A549 (cell line): ENCODE measurements around the gene PEX26. TPM values are rescaled to one million over a fixed set of nuclear protein-coding genes. Genes with fewer than 3 reads are reported as not detected.

Experiments used
- ATAC-seq, 2 experiments: fragments of 200-7000 bp in 1 of 2; fragments of >200 bp in 1 of 2; cut with Nextera tagmentation in 1 of 2; cut with Tn5 transposase in 1 of 2; 3 replicates each; pipeline versions ENCODE4 v1.8.0 to v1.9.1; 2018 to 2020; ENCODE audit warnings: mild to moderate bottlenecking in 1 of 2, moderate library complexity in 1 of 2
- CTCF ChIA-PET: fragments of 300-600 bp; sonication (Branson Sonifier 250); formaldehyde crosslinking; extraction: SDS; loops from one replicate; lab custom pipeline; 2021; ENCODE audit warnings: antibody characterized with exemption, inconsistent platforms; lab: Yijun Ruan, JAX
- POLR2A ChIA-PET: fragments of 350-600 bp; formaldehyde crosslinking; extraction: SDS; loops from one replicate; lab custom pipeline; 2021; ENCODE audit warnings: antibody characterized with exemption, inconsistent platforms; lab: Yijun Ruan, JAX
- DNase-seq, 2 experiments: peaks; one replicate each; pipeline versions ENCODE4 v3.0.0 to v3.0.0-alpha.2; 2011 to 2016; ENCODE audit warnings: low read depth in 1 of 2, low spot score in 1 of 2
- FAIRE-seq: peaks from 2 replicates; lab custom pipeline; 2011; peaks lifted over from hg19 to GRCh38; lab: Jason Lieb, UNC
- H3K27ac ChIP-seq, 2 experiments: fragments of >200 bp; sonication (Bioruptor Twin); formaldehyde crosslinking; 3 replicates each; pipeline ENCODE4 v1.5.1; 2016 to 2017
- H3K4me1 ChIP-seq: fragments of >200 bp; sonication (Bioruptor Twin); formaldehyde crosslinking; 3 replicates; pipeline ENCODE4 v1.6.1; 2016
- H3K4me2 ChIP-seq: fragments of >200 bp; sonication (Bioruptor Twin); formaldehyde crosslinking; 3 replicates; pipeline ENCODE4 v1.6.1; 2016
- H3K4me3 ChIP-seq: fragments of >200 bp; sonication (Bioruptor Twin); formaldehyde crosslinking; 3 replicates; pipeline ENCODE4 v1.5.1; 2016
- H3K9me3 ChIP-seq: fragments of >200 bp; sonication (Bioruptor Twin); formaldehyde crosslinking; 3 replicates; pipeline ENCODE4 v1.6.1; 2016
- BHLHE40 ChIP-seq: IDR thresholded peaks from 2 replicates; pipeline ENCODE4 v1.6.1; 2012; ENCODE audit warnings: low read depth, low read length, inconsistent platforms
- CBX2 ChIP-seq: fragments of 200-600 bp; sonication (generic); IDR thresholded peaks from 2 replicates; pipeline ENCODE4 v1.6.1; 2016; ENCODE audit warnings: low read depth, mild to moderate bottlenecking, borderline replicate concordance
- CBX8 ChIP-seq: fragments of 200-600 bp; sonication (generic); IDR thresholded peaks from 2 replicates; pipeline ENCODE4 v1.6.1; 2016
- CEBPB ChIP-seq, 2 experiments: fragments of >200 bp in 1 of 2; sonication (Bioruptor Twin) in 1 of 2; formaldehyde crosslinking in 1 of 2; IDR thresholded peaks; 2 replicates each; pipeline ENCODE4 v1.6.1; 2012 to 2016
- CHD2 ChIP-seq: fragments of 150-350 bp; IDR thresholded peaks from 2 replicates; pipeline ENCODE4 v1.6.1; 2014; ENCODE audit warnings: low read length; ENCODE audit not compliant: partially characterized antibody
- FOSL2 ChIP-seq, 2 experiments: fragments of 450-650 bp in 1 of 2; fragments of >200 bp in 1 of 2; sonication (Bioruptor Twin) in 1 of 2; formaldehyde crosslinking; IDR thresholded peaks; 2 replicates each; pipeline versions ENCODE4 v1.5.0 to v1.6.1; 2016 to 2020; ENCODE audit warnings: mild to moderate bottlenecking in 1 of 2, moderate library complexity in 1 of 2
- FOXS1 ChIP-seq: fragments of 250-450 bp; sonication (Bioruptor Pico); IDR thresholded peaks from 2 replicates; pipeline ENCODE4 v1.5.0; 2020; ENCODE audit warnings: mild to moderate bottlenecking, moderate library complexity
- HDAC2 ChIP-seq: fragments of 200-600 bp; sonication (generic); IDR thresholded peaks from 2 replicates; pipeline ENCODE4 v1.6.1; 2016
- HEYL ChIP-seq: fragments of 250-450 bp; sonication (Bioruptor Pico); IDR thresholded peaks from 2 replicates; pipeline ENCODE4 v1.8.0; 2021; ENCODE audit warnings: mild to moderate bottlenecking, moderate library complexity
- HOXB5 ChIP-seq: fragments of 250-450 bp; sonication (Bioruptor Pico); IDR thresholded peaks from 2 replicates; pipeline ENCODE4 v1.5.0; 2020; ENCODE audit warnings: mild to moderate bottlenecking, moderate library complexity
- JUNB ChIP-seq: fragments of >200 bp; sonication (Bioruptor Twin); formaldehyde crosslinking; IDR thresholded peaks from 2 replicates; pipeline ENCODE4 v1.6.1; 2016
- KDM1A ChIP-seq: fragments of 200-600 bp; sonication (generic); IDR thresholded peaks from 2 replicates; pipeline ENCODE4 v1.6.1; 2016; ENCODE audit warnings: low read depth, mild to moderate bottlenecking
- KDM5A ChIP-seq: fragments of 200-600 bp; sonication (generic); IDR thresholded peaks from 2 replicates; pipeline ENCODE4 v1.6.1; 2016; ENCODE audit warnings: antibody characterized with exemption, mild to moderate bottlenecking
- MAFK ChIP-seq: fragments of 450-650 bp; IDR thresholded peaks from 2 replicates; pipeline ENCODE4 v1.6.1; 2014; ENCODE audit not compliant: partially characterized antibody
- MAZ ChIP-seq: fragments of 150-350 bp; IDR thresholded peaks from 2 replicates; pipeline ENCODE4 v1.6.1; 2014; ENCODE audit warnings: antibody characterized with exemption, low read depth, low read length, borderline replicate concordance
- NPAS2 ChIP-seq: fragments of 250-450 bp; sonication (Bioruptor Pico); IDR thresholded peaks from 2 replicates; pipeline ENCODE4 v1.8.0; 2022; ENCODE audit warnings: mild to moderate bottlenecking, moderate library complexity, borderline replicate concordance
- PHF8 ChIP-seq: fragments of 200-600 bp; sonication (generic); IDR thresholded peaks from 2 replicates; pipeline ENCODE4 v1.6.1; 2016; ENCODE audit warnings: low read depth, mild to moderate bottlenecking, antibody characterized with exemption, moderate library complexity, borderline replicate concordance
- POLR2AphosphoS2 ChIP-seq: conservative IDR thresholded peaks from 2 replicates; pipeline ENCODE4 v1.6.1; 2012; ENCODE audit warnings: low read length, improper control_type of control experiment, inconsistent platforms
- RARB ChIP-seq: fragments of 250-450 bp; sonication (Bioruptor Pico); IDR thresholded peaks from 2 replicates; pipeline ENCODE4 v1.8.0; 2021; ENCODE audit warnings: mild to moderate bottlenecking, moderate library complexity
- RNF2 ChIP-seq: fragments of 200-600 bp; sonication (generic); IDR thresholded peaks from 2 replicates; pipeline ENCODE4 v1.6.1; 2016; ENCODE audit warnings: low read depth, mild to moderate bottlenecking, antibody characterized with exemption, moderate library complexity, borderline replicate concordance
- TP53 ChIP-seq: fragments of 250-450 bp; sonication (Bioruptor Pico); IDR thresholded peaks from 2 replicates; pipeline ENCODE4 v1.5.0; 2021; ENCODE audit warnings: mild to moderate bottlenecking, moderate library complexity
- USF2 ChIP-seq: fragments of 450-650 bp; IDR thresholded peaks from 2 replicates; pipeline ENCODE4 v1.6.1; 2014; ENCODE audit warnings: antibody characterized with exemption
- ZFP36 ChIP-seq: fragments of 450-650 bp; IDR thresholded peaks from 2 replicates; pipeline ENCODE4 v1.6.1; 2014; ENCODE audit warnings: borderline replicate concordance; ENCODE audit not compliant: partially characterized antibody
- WGBS: methylation state at CpG from one replicate; pipeline ENCODE4 v1.1.6; 2017; ENCODE audit errors: missing lambda C conversion rate; 5-methylcytosine and 5-hydroxymethylcytosine counted together
- polyA plus RNA-seq, 4 experiments: library from polyadenylated mRNA; depleted of rRNA in 3 of 4; stranded (reverse); fragments of >200 nt; fragmentation: RNase III in 1 of 4; extraction: RNeasy Plus Mini Kit Qiagen cat#74134 plus additional on column Dnase treatment in 1 of 4; gene quantifications; 2 replicates in 3 of 4; 3 replicates in 1 of 4; pipeline ENCODE4 v1.2.3, GENCODE V29; 2011 to 2017
- TF ChIP-seq, protein P1 (sequence below): fragments of 250-450 bp; sonication (Bioruptor Pico); IDR thresholded peaks from 2 replicates; pipeline ENCODE4 v1.5.0; 2021; ENCODE audit warnings: mild to moderate bottlenecking, moderate library complexity, borderline replicate concordance
- TF ChIP-seq, protein P2 (sequence below): fragments of >200 bp; sonication (Bioruptor Twin); formaldehyde crosslinking; IDR thresholded peaks from 3 replicates; pipeline ENCODE4 v1.6.1; 2016

The PEX26 gene
- polyA plus RNA-seq, 2 of the 4 experiments (the other 2 are of a cell fraction) = 11.8 to 12.4 TPM

DNA sequence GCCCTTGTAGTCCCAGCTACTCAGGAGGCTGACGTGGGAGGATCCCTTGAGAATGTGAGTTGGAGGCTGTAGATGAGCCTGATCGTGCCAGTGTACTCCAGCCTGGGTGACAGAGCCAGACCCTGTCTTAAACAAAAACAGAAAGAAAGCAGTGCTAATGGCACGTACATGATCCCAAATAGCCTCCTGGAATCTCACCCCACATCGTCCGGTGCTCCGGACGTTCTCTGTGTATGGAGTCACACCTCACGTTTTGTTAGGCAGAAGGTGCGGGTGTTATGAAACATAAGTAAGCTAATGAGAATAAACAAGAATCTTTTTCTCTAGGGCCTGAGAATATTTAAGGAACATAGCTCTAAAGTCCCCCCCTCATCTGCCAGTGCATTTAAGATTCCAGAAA is 29.7 kb upstream of the PEX26 start:
- CTCF ChIA-PET = interaction anchor here (1.3 kb wide), 1 partner anchor 28 kb away, joined by 4 read pairs; no protein-coding TSS in a partner anchor

DNA sequence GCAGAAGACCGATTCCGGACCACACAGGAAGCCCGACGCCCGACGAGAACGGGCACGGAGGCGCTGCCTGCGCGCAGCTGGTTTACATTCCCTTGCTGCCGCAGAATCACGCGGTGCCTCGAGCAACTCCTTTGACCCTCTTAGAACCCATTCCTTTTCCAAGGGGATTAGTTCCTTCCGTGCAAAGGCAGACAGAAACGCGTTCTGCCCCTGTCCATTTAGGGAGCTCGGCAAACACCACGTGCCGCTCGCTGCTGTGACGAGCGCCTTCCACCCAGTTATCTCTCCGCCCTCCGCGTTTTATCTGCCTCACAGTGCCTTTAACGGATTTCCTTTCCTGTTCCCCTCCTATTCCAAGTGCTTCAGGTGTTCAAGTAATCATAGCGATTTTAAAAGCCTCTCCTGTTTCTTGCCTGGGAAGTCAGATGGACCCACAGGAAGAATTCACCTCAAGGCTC is 29.3 kb upstream of the PEX26 start:
- no peak overlapping the region for H3K27ac ChIP-seq
- no peak overlapping the region for H3K4me2 ChIP-seq
- no peak overlapping the region for H3K4me3 ChIP-seq
- CTCF ChIA-PET = interaction anchor here (1.3 kb wide), 1 partner anchor 28 kb away, joined by 4 read pairs; no protein-coding TSS in a partner anchor
- no peak for FAIRE-seq
- no peak for ATAC-seq
- H3K9me3 ChIP-seq = no peaks in the 10 kb centered on the region
- 93% methylated on average over 28 of the region's 29 CpGs for WGBS
- DNase-seq = no peak
- TF ChIP-seq RARB (CRISPR knock-in tag) = no peak
- TF ChIP-seq MAZ = no peak
- no peak for TF ChIP-seq TP53
- no peak for TF ChIP-seq ZFP36
- no peak for TF ChIP-seq POLR2AphosphoS2
- TF ChIP-seq HEYL (CRISPR knock-in tag) = no peak
- TF ChIP-seq NPAS2 (CRISPR knock-in tag) = no peak
- TF ChIP-seq CBX2 = no peak
- TF ChIP-seq JUNB = no peak
- no peak for TF ChIP-seq CBX8
- TF ChIP-seq BHLHE40 = no peak
- no peak for TF ChIP-seq MAFK
- TF ChIP-seq FOXS1 (CRISPR knock-in tag) = no peak
- no peak for TF ChIP-seq KDM1A
- TF ChIP-seq, protein P1, sequence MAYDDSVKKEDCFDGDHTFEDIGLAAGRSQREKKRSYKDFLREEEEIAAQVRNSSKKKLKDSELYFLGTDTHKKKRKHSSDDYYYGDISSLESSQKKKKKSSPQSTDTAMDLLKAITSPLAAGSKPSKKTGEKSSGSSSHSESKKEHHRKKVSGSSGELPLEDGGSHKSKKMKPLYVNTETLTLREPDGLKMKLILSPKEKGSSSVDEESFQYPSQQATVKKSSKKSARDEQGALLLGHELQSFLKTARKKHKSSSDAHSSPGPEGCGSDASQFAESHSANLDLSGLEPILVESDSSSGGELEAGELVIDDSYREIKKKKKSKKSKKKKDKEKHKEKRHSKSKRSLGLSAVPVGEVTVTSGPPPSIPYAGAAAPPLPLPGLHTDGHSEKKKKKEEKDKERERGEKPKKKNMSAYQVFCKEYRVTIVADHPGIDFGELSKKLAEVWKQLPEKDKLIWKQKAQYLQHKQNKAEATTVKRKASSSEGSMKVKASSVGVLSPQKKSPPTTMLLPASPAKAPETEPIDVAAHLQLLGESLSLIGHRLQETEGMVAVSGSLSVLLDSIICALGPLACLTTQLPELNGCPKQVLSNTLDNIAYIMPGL = no peak
- TF ChIP-seq, protein P2, sequence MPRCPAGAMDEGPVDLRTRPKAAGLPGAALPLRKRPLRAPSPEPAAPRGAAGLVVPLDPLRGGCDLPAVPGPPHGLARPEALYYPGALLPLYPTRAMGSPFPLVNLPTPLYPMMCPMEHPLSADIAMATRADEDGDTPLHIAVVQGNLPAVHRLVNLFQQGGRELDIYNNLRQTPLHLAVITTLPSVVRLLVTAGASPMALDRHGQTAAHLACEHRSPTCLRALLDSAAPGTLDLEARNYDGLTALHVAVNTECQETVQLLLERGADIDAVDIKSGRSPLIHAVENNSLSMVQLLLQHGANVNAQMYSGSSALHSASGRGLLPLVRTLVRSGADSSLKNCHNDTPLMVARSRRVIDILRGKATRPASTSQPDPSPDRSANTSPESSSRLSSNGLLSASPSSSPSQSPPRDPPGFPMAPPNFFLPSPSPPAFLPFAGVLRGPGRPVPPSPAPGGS = no peak
- no peak for TF ChIP-seq CEBPB (IDR thresholded peaks at IDR 0.05)
- no peak for TF ChIP-seq KDM5A
- POLR2A ChIA-PET = no interaction called here
- H3K4me1 ChIP-seq = peaks cover 4% of the 10 kb centered on the region; the same call in 1 of the 3 replicates

More for the DNA sequence above, 29.7 kb upstream of the PEX26 start:
- TF ChIP-seq ZFP36 = no peak
- no peak for TF ChIP-seq PHF8
- no peak for TF ChIP-seq CHD2
- TF ChIP-seq USF2 = no peak
- TF ChIP-seq HOXB5 (CRISPR knock-in tag) = no peak
- TF ChIP-seq MAFK = no peak
- TF ChIP-seq RNF2 = no peak
- no peak for TF ChIP-seq HDAC2
- no peak for TF ChIP-seq FOSL2 (IDR thresholded peaks at IDR 0.05)
- no peak for TF ChIP-seq FOSL2 (CRISPR knock-in tag; IDR thresholded peaks at IDR 0.05)
- no peak for TF ChIP-seq HEYL (CRISPR knock-in tag)
- TF ChIP-seq, protein P1 = no peak
- no peak for TF ChIP-seq JUNB
- TF ChIP-seq NPAS2 (CRISPR knock-in tag) = no peak
- H3K4me1 ChIP-seq = peaks cover 4% of the 10 kb centered on the region; the same call in 1 of the 3 replicates
- FAIRE-seq (no peak), ATAC-seq (no peak), DNase-seq (no peak)
- no peak overlapping the region for H3K4me3 ChIP-seq
- H3K27ac ChIP-seq = no peak overlapping the region
- 88% methylated on average over 9 of the region's 9 CpGs for WGBS
- POLR2A ChIA-PET = no interaction called here
- no peaks in the 10 kb centered on the region for H3K9me3 ChIP-seq
- H3K4me2 ChIP-seq = no peak overlapping the region
